WTC11 (cell line): ENCODE results near the gene CRAMP1. TPM values are rescaled to one million over a fixed set of nuclear protein-coding genes. Genes with fewer than 3 reads are reported as not detected.

Experiments
- ATF1 ChIP-seq: sonication (generic); formaldehyde crosslinking; IDR thresholded peaks from 2 replicates; pipeline ENCODE4 v1.8.1; 2023; ENCODE audit warnings: mild to moderate bottlenecking, moderate library complexity, missing genetic modification reagents
- EMX1 ChIP-seq: fragments of 250-450 bp; sonication (Bioruptor Pico); IDR thresholded peaks from 2 replicates; pipeline ENCODE4 v1.8.0; 2021; ENCODE audit warnings: mild to moderate bottlenecking
- FOXK1 ChIP-seq: sonication (generic); formaldehyde crosslinking; IDR thresholded peaks from 2 replicates; pipeline ENCODE4 v1.8.0; 2022; ENCODE audit warnings: mild to moderate bottlenecking, moderate library complexity, missing genetic modification reagents
- RELA ChIP-seq: sonication (generic); formaldehyde crosslinking; IDR thresholded peaks from 2 replicates; pipeline ENCODE4 v1.8.1; 2022; ENCODE audit warnings: missing genetic modification reagents, mild to moderate bottlenecking, borderline replicate concordance
- SOX15 ChIP-seq: fragments of 250-450 bp; sonication (Bioruptor Pico); IDR thresholded peaks from 2 replicates; pipeline ENCODE4 v1.9.0; 2021; ENCODE audit warnings: mild to moderate bottlenecking
- SP1 ChIP-seq: sonication (generic); formaldehyde crosslinking; conservative IDR thresholded peaks from 2 replicates; pipeline ENCODE4 v1.8.1; 2022; ENCODE audit warnings: missing genetic modification reagents
- ZNF121 ChIP-seq: sonication (generic); formaldehyde crosslinking; IDR thresholded peaks from 2 replicates; pipeline ENCODE4 v1.8.0; 2023; ENCODE audit warnings: missing genetic modification reagents
- ZNF396 ChIP-seq: fragments of 250-450 bp; sonication (Bioruptor Pico); IDR thresholded peaks from 2 replicates; pipeline ENCODE4 v1.8.0; 2021; ENCODE audit warnings: mild to moderate bottlenecking, moderate library complexity, borderline replicate concordance
- ZNF423 ChIP-seq: fragments of 250-450 bp; sonication (Bioruptor Pico); IDR thresholded peaks from 2 replicates; pipeline ENCODE4 v2.1.2; 2022; ENCODE audit warnings: mild to moderate bottlenecking, moderate library complexity
- ZNF671 ChIP-seq: fragments of 250-450 bp; sonication (Bioruptor Pico); IDR thresholded peaks from 2 replicates; pipeline ENCODE4 v1.8.0; 2021; ENCODE audit warnings: mild to moderate bottlenecking
- total RNA-seq: library from RNA; stranded (reverse); gene quantifications from 3 replicates; pipeline ENCODE4 v1.2.3, GENCODE V29; 2021
- TF ChIP-seq, protein P1 (sequence below): sonication (generic); formaldehyde crosslinking; IDR thresholded peaks from 2 replicates; pipeline ENCODE4 v1.8.0; 2022; ENCODE audit warnings: missing genetic modification reagents
- TF ChIP-seq, protein P2 (sequence below): sonication (generic); formaldehyde crosslinking; IDR thresholded peaks from 2 replicates; pipeline ENCODE4 v1.8.1; 2022; ENCODE audit warnings: low read depth, mild to moderate bottlenecking, moderate library complexity, missing genetic modification reagents, borderline replicate concordance
- TF ChIP-seq, protein P3 (sequence below): sonication (generic); formaldehyde crosslinking; IDR thresholded peaks from 2 replicates; pipeline ENCODE4 v1.8.0; 2023; ENCODE audit warnings: missing genetic modification reagents
- TF ChIP-seq, protein P4 (sequence below): sonication (generic); formaldehyde crosslinking; IDR thresholded peaks from 2 replicates; pipeline ENCODE4 v1.8.0; 2023; ENCODE audit warnings: mild to moderate bottlenecking, missing genetic modification reagents
- TF ChIP-seq, protein P5 (sequence below): sonication (generic); formaldehyde crosslinking; IDR thresholded peaks from 2 replicates; pipeline ENCODE4 v1.8.0; 2023; ENCODE audit warnings: missing genetic modification reagents, mild to moderate bottlenecking, borderline replicate concordance

Gene CRAMP1
- total RNA-seq, 1 experiment from 2014 or later, result 27.4 TPM

DNA sequence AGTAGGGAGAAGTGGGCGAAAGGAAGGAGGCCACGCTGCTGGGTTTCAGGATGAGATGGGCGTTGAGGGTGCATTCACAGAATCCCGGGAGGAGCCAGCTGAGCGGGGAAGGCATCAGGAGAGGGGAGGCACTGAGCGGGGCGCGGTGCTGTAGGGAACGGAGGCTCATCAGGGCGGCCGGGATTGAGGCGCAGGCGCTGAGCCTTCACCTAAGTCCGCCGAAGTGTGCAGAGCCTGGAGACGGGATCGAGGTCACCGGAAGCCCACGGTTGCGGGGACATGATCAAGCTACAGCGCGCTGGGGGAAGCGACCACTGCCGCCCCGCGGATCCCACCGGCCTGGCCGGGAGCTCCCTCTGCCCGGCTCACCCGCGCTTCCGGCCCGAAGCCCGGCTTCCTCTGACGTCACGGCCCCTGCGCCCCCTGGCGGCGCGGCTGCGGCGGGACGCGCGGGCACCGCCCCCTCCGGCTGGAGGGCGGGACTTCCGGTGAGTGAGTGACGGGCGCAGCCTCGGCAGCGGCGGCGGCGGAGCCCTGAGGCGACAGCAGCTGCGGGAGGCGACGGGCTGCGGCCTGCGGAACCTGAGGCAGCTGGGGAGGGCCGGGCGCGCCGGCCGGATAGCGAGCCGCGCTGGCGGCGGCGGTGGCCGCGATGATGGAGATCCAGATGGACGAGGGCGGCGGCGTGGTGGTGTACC is 93.7 kb downstream of the CRAMP1 start, which contains the start of gene MAPK8IP3 (continued):
- TF ChIP-seq ATF1 (CRISPR knock-in tag) (no peak; the same call in 1 of the 2 replicates), RELA (CRISPR knock-in tag) (no peak), SP1 (peak; percentile 98), ZNF423 (CRISPR knock-in tag) (no peak), FOXK1 (CRISPR knock-in tag) (peak; percentile 89), ZNF121 (CRISPR knock-in tag) (no peak), EMX1 (CRISPR knock-in tag) (no peak), ZNF396 (no peak), SOX15 (CRISPR knock-in tag) (no peak), ZNF671 (CRISPR knock-in tag) (no peak)
- TF ChIP-seq, protein P1, sequence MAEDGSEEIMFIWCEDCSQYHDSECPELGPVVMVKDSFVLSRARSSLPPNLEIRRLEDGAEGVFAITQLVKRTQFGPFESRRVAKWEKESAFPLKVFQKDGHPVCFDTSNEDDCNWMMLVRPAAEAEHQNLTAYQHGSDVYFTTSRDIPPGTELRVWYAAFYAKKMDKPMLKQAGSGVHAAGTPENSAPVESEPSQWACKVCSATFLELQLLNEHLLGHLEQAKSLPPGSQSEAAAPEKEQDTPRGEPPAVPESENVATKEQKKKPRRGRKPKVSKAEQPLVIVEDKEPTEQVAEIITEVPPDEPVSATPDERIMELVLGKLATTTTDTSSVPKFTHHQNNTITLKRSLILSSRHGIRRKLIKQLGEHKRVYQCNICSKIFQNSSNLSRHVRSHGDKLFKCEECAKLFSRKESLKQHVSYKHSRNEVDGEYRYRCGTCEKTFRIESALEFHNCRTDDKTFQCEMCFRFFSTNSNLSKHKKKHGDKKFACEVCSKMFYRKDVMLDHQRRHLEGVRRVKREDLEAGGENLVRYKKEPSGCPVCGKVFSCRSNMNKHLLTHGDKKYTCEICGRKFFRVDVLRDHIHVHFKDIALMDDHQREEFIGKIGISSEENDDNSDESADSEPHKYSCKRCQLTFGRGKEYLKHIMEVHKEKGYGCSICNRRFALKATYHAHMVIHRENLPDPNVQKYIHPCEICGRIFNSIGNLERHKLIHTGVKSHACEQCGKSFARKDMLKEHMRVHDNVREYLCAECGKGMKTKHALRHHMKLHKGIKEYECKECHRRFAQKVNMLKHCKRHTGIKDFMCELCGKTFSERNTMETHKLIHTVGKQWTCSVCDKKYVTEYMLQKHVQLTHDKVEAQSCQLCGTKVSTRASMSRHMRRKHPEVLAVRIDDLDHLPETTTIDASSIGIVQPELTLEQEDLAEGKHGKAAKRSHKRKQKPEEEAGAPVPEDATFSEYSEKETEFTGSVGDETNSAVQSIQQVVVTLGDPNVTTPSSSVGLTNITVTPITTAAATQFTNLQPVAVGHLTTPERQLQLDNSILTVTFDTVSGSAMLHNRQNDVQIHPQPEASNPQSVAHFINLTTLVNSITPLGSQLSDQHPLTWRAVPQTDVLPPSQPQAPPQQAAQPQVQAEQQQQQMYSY (CRISPR knock-in tag), result 0 out of 2 replicates have a peak, but pooled peaks have one; percentile 28
- TF ChIP-seq, protein P2, sequence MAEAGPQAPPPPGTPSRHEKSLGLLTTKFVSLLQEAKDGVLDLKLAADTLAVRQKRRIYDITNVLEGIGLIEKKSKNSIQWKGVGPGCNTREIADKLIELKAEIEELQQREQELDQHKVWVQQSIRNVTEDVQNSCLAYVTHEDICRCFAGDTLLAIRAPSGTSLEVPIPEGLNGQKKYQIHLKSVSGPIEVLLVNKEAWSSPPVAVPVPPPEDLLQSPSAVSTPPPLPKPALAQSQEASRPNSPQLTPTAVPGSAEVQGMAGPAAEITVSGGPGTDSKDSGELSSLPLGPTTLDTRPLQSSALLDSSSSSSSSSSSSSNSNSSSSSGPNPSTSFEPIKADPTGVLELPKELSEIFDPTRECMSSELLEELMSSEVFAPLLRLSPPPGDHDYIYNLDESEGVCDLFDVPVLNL (CRISPR knock-in tag), result no peak
- TF ChIP-seq, protein P3, sequence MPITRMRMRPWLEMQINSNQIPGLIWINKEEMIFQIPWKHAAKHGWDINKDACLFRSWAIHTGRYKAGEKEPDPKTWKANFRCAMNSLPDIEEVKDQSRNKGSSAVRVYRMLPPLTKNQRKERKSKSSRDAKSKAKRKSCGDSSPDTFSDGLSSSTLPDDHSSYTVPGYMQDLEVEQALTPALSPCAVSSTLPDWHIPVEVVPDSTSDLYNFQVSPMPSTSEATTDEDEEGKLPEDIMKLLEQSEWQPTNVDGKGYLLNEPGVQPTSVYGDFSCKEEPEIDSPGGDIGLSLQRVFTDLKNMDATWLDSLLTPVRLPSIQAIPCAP (CRISPR knock-in tag), result peak; percentile 38; the same call in 1 of the 2 replicates
- TF ChIP-seq, protein P4, sequence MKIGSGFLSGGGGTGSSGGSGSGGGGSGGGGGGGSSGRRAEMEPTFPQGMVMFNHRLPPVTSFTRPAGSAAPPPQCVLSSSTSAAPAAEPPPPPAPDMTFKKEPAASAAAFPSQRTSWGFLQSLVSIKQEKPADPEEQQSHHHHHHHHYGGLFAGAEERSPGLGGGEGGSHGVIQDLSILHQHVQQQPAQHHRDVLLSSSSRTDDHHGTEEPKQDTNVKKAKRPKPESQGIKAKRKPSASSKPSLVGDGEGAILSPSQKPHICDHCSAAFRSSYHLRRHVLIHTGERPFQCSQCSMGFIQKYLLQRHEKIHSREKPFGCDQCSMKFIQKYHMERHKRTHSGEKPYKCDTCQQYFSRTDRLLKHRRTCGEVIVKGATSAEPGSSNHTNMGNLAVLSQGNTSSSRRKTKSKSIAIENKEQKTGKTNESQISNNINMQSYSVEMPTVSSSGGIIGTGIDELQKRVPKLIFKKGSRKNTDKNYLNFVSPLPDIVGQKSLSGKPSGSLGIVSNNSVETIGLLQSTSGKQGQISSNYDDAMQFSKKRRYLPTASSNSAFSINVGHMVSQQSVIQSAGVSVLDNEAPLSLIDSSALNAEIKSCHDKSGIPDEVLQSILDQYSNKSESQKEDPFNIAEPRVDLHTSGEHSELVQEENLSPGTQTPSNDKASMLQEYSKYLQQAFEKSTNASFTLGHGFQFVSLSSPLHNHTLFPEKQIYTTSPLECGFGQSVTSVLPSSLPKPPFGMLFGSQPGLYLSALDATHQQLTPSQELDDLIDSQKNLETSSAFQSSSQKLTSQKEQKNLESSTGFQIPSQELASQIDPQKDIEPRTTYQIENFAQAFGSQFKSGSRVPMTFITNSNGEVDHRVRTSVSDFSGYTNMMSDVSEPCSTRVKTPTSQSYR (CRISPR knock-in tag), result no peak
- TF ChIP-seq, protein P5, sequence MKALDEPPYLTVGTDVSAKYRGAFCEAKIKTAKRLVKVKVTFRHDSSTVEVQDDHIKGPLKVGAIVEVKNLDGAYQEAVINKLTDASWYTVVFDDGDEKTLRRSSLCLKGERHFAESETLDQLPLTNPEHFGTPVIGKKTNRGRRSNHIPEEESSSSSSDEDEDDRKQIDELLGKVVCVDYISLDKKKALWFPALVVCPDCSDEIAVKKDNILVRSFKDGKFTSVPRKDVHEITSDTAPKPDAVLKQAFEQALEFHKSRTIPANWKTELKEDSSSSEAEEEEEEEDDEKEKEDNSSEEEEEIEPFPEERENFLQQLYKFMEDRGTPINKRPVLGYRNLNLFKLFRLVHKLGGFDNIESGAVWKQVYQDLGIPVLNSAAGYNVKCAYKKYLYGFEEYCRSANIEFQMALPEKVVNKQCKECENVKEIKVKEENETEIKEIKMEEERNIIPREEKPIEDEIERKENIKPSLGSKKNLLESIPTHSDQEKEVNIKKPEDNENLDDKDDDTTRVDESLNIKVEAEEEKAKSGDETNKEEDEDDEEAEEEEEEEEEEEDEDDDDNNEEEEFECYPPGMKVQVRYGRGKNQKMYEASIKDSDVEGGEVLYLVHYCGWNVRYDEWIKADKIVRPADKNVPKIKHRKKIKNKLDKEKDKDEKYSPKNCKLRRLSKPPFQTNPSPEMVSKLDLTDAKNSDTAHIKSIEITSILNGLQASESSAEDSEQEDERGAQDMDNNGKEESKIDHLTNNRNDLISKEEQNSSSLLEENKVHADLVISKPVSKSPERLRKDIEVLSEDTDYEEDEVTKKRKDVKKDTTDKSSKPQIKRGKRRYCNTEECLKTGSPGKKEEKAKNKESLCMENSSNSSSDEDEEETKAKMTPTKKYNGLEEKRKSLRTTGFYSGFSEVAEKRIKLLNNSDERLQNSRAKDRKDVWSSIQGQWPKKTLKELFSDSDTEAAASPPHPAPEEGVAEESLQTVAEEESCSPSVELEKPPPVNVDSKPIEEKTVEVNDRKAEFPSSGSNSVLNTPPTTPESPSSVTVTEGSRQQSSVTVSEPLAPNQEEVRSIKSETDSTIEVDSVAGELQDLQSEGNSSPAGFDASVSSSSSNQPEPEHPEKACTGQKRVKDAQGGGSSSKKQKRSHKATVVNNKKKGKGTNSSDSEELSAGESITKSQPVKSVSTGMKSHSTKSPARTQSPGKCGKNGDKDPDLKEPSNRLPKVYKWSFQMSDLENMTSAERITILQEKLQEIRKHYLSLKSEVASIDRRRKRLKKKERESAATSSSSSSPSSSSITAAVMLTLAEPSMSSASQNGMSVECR, result peak; percentile 93
